Mesenchymal stem cell (in vitro differentiated cells and primary cell): Measurements from ENCODE around the gene TMEM200A.
A peak's percentile ranks its signal among the peaks of the same experiment; 100 is the strongest.

ENCODE experiments used
- DNase-seq: peaks from one replicate; pipeline ENCODE4 v3.0.0-alpha.2; 2013
- H2AFZ ChIP-seq: one replicate; pipeline ENCODE4 v1.6.1; 2013; ENCODE audit warnings: low read depth, mild to moderate bottlenecking, control low read depth, inconsistent platforms, low read length, moderate library complexity
- H2AK5ac ChIP-seq: 2 replicates; pipeline ENCODE4 v1.6.1; 2013; ENCODE audit warnings: low read length, moderate library complexity, mild to moderate bottlenecking, inconsistent platforms; ENCODE audit not compliant: severe bottlenecking
- H2BK120ac ChIP-seq: one replicate; pipeline ENCODE4 v1.6.1; 2013; ENCODE audit warnings: low read depth, mild to moderate bottlenecking, inconsistent platforms, low read length, moderate library complexity
- H2BK12ac ChIP-seq, 2 experiments: one replicate each; pipeline ENCODE4 v1.6.1; 2013; ENCODE audit warnings: inconsistent platforms in 2 of 2, low read length in 2 of 2, mild to moderate bottlenecking in 2 of 2, moderate library complexity in 2 of 2, control low read depth in 1 of 2
- H2BK15ac ChIP-seq: one replicate; pipeline ENCODE4 v1.6.1; 2013; ENCODE audit warnings: mild to moderate bottlenecking, low read depth, inconsistent platforms; ENCODE audit not compliant: poor library complexity, severe bottlenecking
- H2BK5ac ChIP-seq: 2 replicates; pipeline ENCODE4 v1.6.1; 2013; ENCODE audit warnings: low read depth, mild to moderate bottlenecking, low read length, control low read depth, inconsistent platforms; ENCODE audit not compliant: poor library complexity, severe bottlenecking
- H3K14ac ChIP-seq, 2 experiments: one replicate each; pipeline ENCODE4 v1.6.1; 2013; ENCODE audit warnings: inconsistent platforms in 2 of 2, low read length in 2 of 2, control low read depth in 1 of 2, mild to moderate bottlenecking in 1 of 2, moderate library complexity in 1 of 2
- H3K18ac ChIP-seq, 2 experiments: one replicate each; pipeline ENCODE4 v1.6.1; 2013; ENCODE audit warnings: inconsistent platforms in 2 of 2, low read length in 2 of 2, control low read depth in 1 of 2, low read depth in 1 of 2, mild to moderate bottlenecking in 1 of 2
- H3K23ac ChIP-seq, 2 experiments: one replicate each; pipeline ENCODE4 v1.6.1; 2013; ENCODE audit warnings: inconsistent platforms in 2 of 2, low read length in 2 of 2, mild to moderate bottlenecking in 2 of 2, moderate library complexity in 2 of 2, control low read depth in 1 of 2
- H3K27ac ChIP-seq: 2 replicates; pipeline ENCODE4 v1.5.1; 2013; ENCODE audit warnings: mild to moderate bottlenecking, moderate library complexity, low read length, control low read depth, inconsistent platforms; ENCODE audit not compliant: poor library complexity, severe bottlenecking
- H3K27me3 ChIP-seq, 2 experiments: 2 replicates each; pipeline versions ENCODE4 v1.6.1 to v1.7.0; 2013; ENCODE audit warnings: low read length in 2 of 2, mild to moderate bottlenecking in 2 of 2, moderate library complexity in 2 of 2, control low read depth in 1 of 2, inconsistent platforms in 1 of 2; ENCODE audit not compliant: control insufficient read depth in 1 of 2, insufficient read depth in 1 of 2
- H3K36me3 ChIP-seq, 2 experiments: 2 replicates each; pipeline versions ENCODE4 v1.6.1 to v1.7.0; 2013; ENCODE audit warnings: low read length in 2 of 2, control low read depth in 1 of 2, inconsistent platforms in 1 of 2, low read depth in 1 of 2, mild to moderate bottlenecking in 1 of 2; ENCODE audit not compliant: insufficient read depth in 2 of 2, control insufficient read depth in 1 of 2
- H3K4ac ChIP-seq, 2 experiments: one replicate each; pipeline ENCODE4 v1.6.1; 2013; ENCODE audit warnings: inconsistent platforms in 2 of 2, low read length in 2 of 2, mild to moderate bottlenecking in 2 of 2, moderate library complexity in 2 of 2, control low read depth in 1 of 2, low read depth in 1 of 2
- H3K4me1 ChIP-seq: 2 replicates; pipeline ENCODE4 v1.6.1; 2013; ENCODE audit warnings: low read depth, low read length, control low read depth; ENCODE audit not compliant: control insufficient read depth, insufficient read depth
- H3K4me2 ChIP-seq: 2 replicates; pipeline ENCODE4 v1.6.1; 2013; ENCODE audit warnings: low read length, mild to moderate bottlenecking, inconsistent platforms; ENCODE audit not compliant: poor library complexity, severe bottlenecking
- H3K4me3 ChIP-seq, 2 experiments: 2 replicates each; pipeline versions ENCODE4 v1.5.1 to v1.7.0; 2013; ENCODE audit warnings: low read length in 2 of 2, mild to moderate bottlenecking in 2 of 2, control low read depth in 1 of 2, low read depth in 1 of 2; ENCODE audit not compliant: insufficient read depth in 1 of 2
- H3K79me1 ChIP-seq: replicated peaks from 2 replicates; pipeline ENCODE4 v1.6.1; 2013; ENCODE audit warnings: mild to moderate bottlenecking, control low read depth, low read length, inconsistent platforms; ENCODE audit not compliant: poor library complexity, severe bottlenecking
- H3K9ac ChIP-seq: 2 replicates; pipeline ENCODE4 v1.7.0; 2013; ENCODE audit warnings: mild to moderate bottlenecking, low read length, moderate library complexity
- H3K9me3 ChIP-seq: 2 replicates; pipeline ENCODE4 v1.7.0; 2013; ENCODE audit warnings: mild to moderate bottlenecking, low read length; ENCODE audit not compliant: control insufficient read depth
- H4K8ac ChIP-seq: one replicate; pipeline ENCODE4 v1.6.1; 2013; ENCODE audit warnings: inconsistent platforms, mild to moderate bottlenecking, low read length, moderate library complexity
- H4K91ac ChIP-seq: one replicate; pipeline ENCODE4 v1.6.1; 2013; ENCODE audit warnings: mild to moderate bottlenecking, low read length, inconsistent platforms
- WGBS: methylation state at CpG from one replicate; pipeline ENCODE4 v1.1.7; 2013; ENCODE audit warnings: mixed read lengths; 5-methylcytosine and 5-hydroxymethylcytosine counted together

Gene TMEM200A

GRCh38 chr6:130434174-130434873, 68.5 kb downstream of the TMEM200A start:
- H3K14ac ChIP-seq = no peak overlapping the region
- no peak overlapping the region for H3K4me2 ChIP-seq
- H3K23ac ChIP-seq = no peak overlapping the region
- H3K18ac ChIP-seq = no peak overlapping the region
- H4K91ac ChIP-seq = no peak overlapping the region
- no peak overlapping the region for H2BK5ac ChIP-seq
- H3K79me1 ChIP-seq = no peaks in the 10 kb centered on the region
- no peak overlapping the region for H2BK15ac ChIP-seq
- H3K9me3 ChIP-seq = no peaks in the 10 kb centered on the region
- H2AFZ ChIP-seq = no peak overlapping the region
- no peaks in the 10 kb centered on the region for H3K27me3 ChIP-seq
- H4K8ac ChIP-seq = no peak overlapping the region
- no peak overlapping the region for H3K9ac ChIP-seq
- no peaks in the 10 kb centered on the region for H3K4me1 ChIP-seq
- H3K4ac ChIP-seq = no peak overlapping the region
- H3K27ac ChIP-seq = no peak overlapping the region
- no peak overlapping the region for H2BK120ac ChIP-seq
- peak; percentile 21 for DNase-seq
- H3K4me3 ChIP-seq = no peak overlapping the region
- no peak overlapping the region for H2AK5ac ChIP-seq
- WGBS = 100% methylated on average over 1 of the region's 3 CpGs
- H3K36me3 ChIP-seq = peaks cover 0 to 44% of the 10 kb centered on the region in 2 experiments
- no peak overlapping the region for H2BK12ac ChIP-seq

DNA sequence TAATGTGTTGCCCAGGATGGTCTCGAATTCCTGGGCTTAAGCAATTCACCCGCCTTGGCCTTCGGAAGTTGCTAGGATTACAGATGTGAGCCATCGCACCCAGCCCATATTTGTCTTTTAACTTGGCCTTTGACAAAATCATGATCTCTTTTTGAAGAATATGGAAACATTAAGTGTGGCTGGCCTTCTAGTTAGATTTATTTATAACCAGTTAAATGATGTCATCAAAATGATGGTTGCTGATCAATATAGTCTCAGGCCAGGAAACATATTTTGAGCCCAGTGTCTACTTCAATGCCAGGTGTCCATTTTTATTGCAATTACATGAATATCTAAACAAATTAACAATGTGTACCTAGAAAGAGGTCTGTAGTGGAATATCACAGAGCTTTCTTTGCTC, 69.4 kb downstream of the TMEM200A start:
- Histone ChIP-seq H3K27ac (no peak overlapping the region), H2AK5ac (no peak overlapping the region), H2BK5ac (no peak overlapping the region), H2AFZ (no peak overlapping the region), H3K4me2 (no peak overlapping the region), H2BK120ac (no peak overlapping the region), H3K4me1 (no peaks in the 10 kb centered on the region), H2BK12ac (no peak overlapping the region), H3K18ac (no peak overlapping the region), H3K23ac (no peak overlapping the region), H3K79me1 (no peaks in the 10 kb centered on the region), H3K9ac (no peak overlapping the region), H4K8ac (no peak overlapping the region), H3K9me3 (no peaks in the 10 kb centered on the region), H4K91ac (no peak overlapping the region), H3K4ac (no peak overlapping the region), H3K36me3 (peaks cover 0 to 42% of the 10 kb centered on the region in 2 experiments), H3K27me3 (no peaks in the 10 kb centered on the region), H3K14ac (no peak overlapping the region), H2BK15ac (no peak overlapping the region), H3K4me3 (no peak overlapping the region)
- WGBS = 98% methylated on average over 4 of the region's 4 CpGs
- DNase-seq = no peak

- Histone ChIP-seq H3K23ac (no peak overlapping the region), H3K14ac (no peak overlapping the region), H2BK15ac (no peak overlapping the region), H3K27me3 (no peaks in the 10 kb centered on the region), H3K79me1 (no peaks in the 10 kb centered on the region), H3K18ac (no peak overlapping the region), H4K8ac (no peak overlapping the region), H2BK120ac (no peak overlapping the region), H3K27ac (no peak overlapping the region), H2BK5ac (no peak overlapping the region), H3K4ac (no peak overlapping the region), H3K36me3 (peaks cover 0 to 57% of the 10 kb centered on the region in 2 experiments), H3K9ac (no peak overlapping the region), H3K9me3 (no peaks in the 10 kb centered on the region), H3K4me2 (no peak overlapping the region), H3K4me1 (no peaks in the 10 kb centered on the region), H2AK5ac (no peak overlapping the region), H2BK12ac (no peak overlapping the region), H4K91ac (no peak overlapping the region), H2AFZ (no peak overlapping the region), H3K4me3 (no peak overlapping the region)
- no CpG with 5 or more reads among the region's 1 CpG for WGBS
- DNase-seq = no peak
Observed at GRCh38 chr6:130437961-130438360, 72.1 kb downstream of the TMEM200A start.

- H2AK5ac ChIP-seq = no peak overlapping the region
Observed at GRCh38 chr6:130447374-130447773, 81.6 kb downstream of the TMEM200A start.

More at GRCh38 chr6:130447374-130447773, 81.6 kb downstream of the TMEM200A start:
- Histone ChIP-seq H4K8ac (no peak overlapping the region), H3K9me3 (no peaks in the 10 kb centered on the region), H3K4me1 (no peaks in the 10 kb centered on the region), H2BK15ac (no peak overlapping the region), H2BK120ac (no peak overlapping the region), H3K4me2 (no peak overlapping the region), H3K4ac (no peak overlapping the region), H2BK12ac (no peak overlapping the region), H2AFZ (no peak overlapping the region), H3K23ac (no peak overlapping the region), H3K18ac (no peak overlapping the region), H3K4me3 (no peak overlapping the region), H2BK5ac (no peak overlapping the region), H3K14ac (no peak overlapping the region), H3K27ac (no peak overlapping the region), H4K91ac (no peak overlapping the region), H3K36me3 (peaks cover 0 to 31% of the 10 kb centered on the region in 2 experiments), H3K79me1 (no peaks in the 10 kb centered on the region), H3K9ac (peak overlapping the region; percentile 43), H3K27me3 (no peaks in the 10 kb centered on the region)
- DNase-seq = no peak
